ENCODE results near the gene NDC80. TPM values are rescaled to one million over a fixed set of nuclear protein-coding genes. Genes with fewer than 3 reads are reported as not detected.

The NDC80 gene
- total and polyA plus RNA-seq, 9 of the 15 experiments (the other 6 are each of a cell fraction or from before 2014, with no cell fraction given) = 65.2 to 97.9 (median 83.3) TPM

GRCh38 chr18:2656237-2656980, 85.1 kb downstream of the NDC80 start (continued):
- peak; percentile 57 for TF ChIP-seq ARID4B (CRISPR knock-in tag; IDR thresholded peaks at IDR 0.05)
- TF ChIP-seq NR4A1 (CRISPR knock-in tag; IDR thresholded peaks at IDR 0.05) = no peak
- TF ChIP-seq NR4A1 (tag; IDR thresholded peaks at IDR 0.05) = no peak
- no peak for TF ChIP-seq EWSR1 (IDR thresholded peaks at IDR 0.05; ENCODE audit: borderline replicate concordance, low read depth, partially characterized antibody)
- no peak for TF ChIP-seq RBM17 (IDR thresholded peaks at IDR 0.05; ENCODE audit: borderline replicate concordance, low read depth, low read length)
- TF ChIP-seq ZNF639 (CRISPR knock-in tag; conservative IDR thresholded peaks at IDR 0.05 in 1 of 2, IDR thresholded peaks at IDR 0.05 in 1 of 2) = no peak
- no peak for TF ChIP-seq HNRNPLL (IDR thresholded peaks at IDR 0.05; ENCODE audit: low read depth, low read length, poor library complexity, severe bottlenecking)
- TF ChIP-seq MIER1 (IDR thresholded peaks at IDR 0.05; ENCODE audit: low read depth) = 0 out of 2 replicates have a peak, but pooled peaks have one; percentile 52
- no peak for TF ChIP-seq HDGF (IDR thresholded peaks at IDR 0.05)
- TF ChIP-seq ZNF143 (CRISPR knock-in tag; IDR thresholded peaks at IDR 0.05) = 0 out of 2 replicates have a peak, but pooled peaks have one; percentile 16
- TF ChIP-seq ARID2 (IDR thresholded peaks at IDR 0.05) = no peak
- no peak for TF ChIP-seq ZKSCAN8 (CRISPR knock-in tag; IDR thresholded peaks at IDR 0.05)
- TF ChIP-seq ZNF398 (CRISPR knock-in tag; IDR thresholded peaks at IDR 0.05) = no peak
- TF ChIP-seq ZNF395 (CRISPR knock-in tag; IDR thresholded peaks at IDR 0.05) = no peak
- no peak for TF ChIP-seq HDAC8 (tag; IDR thresholded peaks at IDR 0.05)
- no peak for TF ChIP-seq TBL1XR1 (IDR thresholded peaks at IDR 0.05; ENCODE audit: low read length in 2 of 2)
- peak; percentile 50; the same call in 1 of the 2 replicates for TF ChIP-seq HLTF (IDR thresholded peaks at IDR 0.05)
- no peak for TF ChIP-seq ELF2 (CRISPR knock-in tag; IDR thresholded peaks at IDR 0.05)

Measured in K562 (cell line).